Aorta (tissue), 5 donors: ENCODE data around the gene AANAT. TPM values are rescaled to one million over a fixed set of nuclear protein-coding genes. Genes with fewer than 3 reads are reported as not detected.

Source experiments
- ATAC-seq: fragments of 200-7000 bp; cut with Tn5 transposase; one replicate; pipeline ENCODE4 v1.9.1; 2022; ENCODE audit warnings: moderate library complexity; ENCODE audit not compliant: low FRiP score
- DNase-seq, 2 donors: peaks; one replicate each; pipeline ENCODE4 v3.0.0-alpha.2; 2020
- H3K27ac ChIP-seq, 2 donors: one replicate each; pipeline ENCODE4 v1.5.1; 2013; ENCODE audit warnings: low read length in 2 of 2, mild to moderate bottlenecking in 2 of 2, moderate library complexity in 2 of 2, control low read depth in 1 of 2, inconsistent platforms in 1 of 2, low read depth in 1 of 2
- H3K27me3 ChIP-seq, 2 donors: one replicate each; pipeline ENCODE4 v1.6.1; 2013; ENCODE audit warnings: control low read depth in 1 of 2, low read length in 1 of 2, mild to moderate bottlenecking in 1 of 2, moderate library complexity in 1 of 2; ENCODE audit not compliant: insufficient read depth in 2 of 2, control insufficient read depth in 1 of 2
- H3K36me3 ChIP-seq, 2 donors: one replicate each; pipeline ENCODE4 v1.6.1; 2013; ENCODE audit warnings: control low read depth in 1 of 2, low read length in 1 of 2, mild to moderate bottlenecking in 1 of 2; ENCODE audit not compliant: insufficient read depth in 2 of 2, control insufficient read depth in 1 of 2
- H3K4me1 ChIP-seq, 2 donors: one replicate each; pipeline ENCODE4 v1.6.1; 2013; ENCODE audit warnings: low read length in 2 of 2, control low read depth in 1 of 2, mild to moderate bottlenecking in 1 of 2, moderate library complexity in 1 of 2; ENCODE audit not compliant: insufficient read depth in 2 of 2, control insufficient read depth in 1 of 2
- H3K4me3 ChIP-seq, 2 donors: one replicate each; pipeline ENCODE4 v1.5.1; 2013; ENCODE audit warnings: low read length in 2 of 2, control low read depth in 1 of 2, mild to moderate bottlenecking in 1 of 2
- H3K9me3 ChIP-seq: one replicate; pipeline ENCODE4 v1.6.1; 2013; ENCODE audit warnings: mild to moderate bottlenecking, low read length; ENCODE audit not compliant: control insufficient read depth
- WGBS, 2 donors: extraction: QIAGEN DNeasy Blood & Tissue Kit; methylation state at CpG; one replicate each; pipeline ENCODE4 v1.1.7; 2013; 5-methylcytosine and 5-hydroxymethylcytosine counted together
- intact Hi-C, 2 donors: fragments of 100-400 bp; cut with DNase I; formaldehyde crosslinking; loops; one replicate each; pipeline versions ENCODE4 v1.14.2 to v1.15.0; 2022
- polyA plus RNA-seq, 2 donors: library from polyadenylated mRNA; stranded (reverse); fragments of 200-250 nt; gene quantifications; one replicate each; pipeline ENCODE4 v1.2.3, GENCODE V29; 2013
- total RNA-seq, 2 donors: library from RNA; stranded (reverse); fragmentation: NEBNext Ultra II Directional; extraction: Animal tissue kit (Norgen Biotek cat#: 25700); gene quantifications; one replicate each; pipeline ENCODE4 v1.2.1, GENCODE V29; 2021
- donor health status: healthy with polysubstance abuse.
- donor health status: Bipolar disorder and iron deficiency.
- donor health status: DM: no; HTN: no; CAD: no.
- donor health status: DM: no; HTN: no; CAD: no.
- donor health status: DM: yes; HTN: yes; CAD: no.

AANAT gene
- total and polyA plus RNA-seq, 4 donors: not detected

GRCh38 chr17:76497979-76498875 is 30.8 kb downstream of the AANAT start:
- DNase-seq (peak; percentile 92), ATAC-seq (peak; percentile 72)
- Histone ChIP-seq H3K27me3 (no peaks in the 10 kb centered on the region), H3K36me3 (no peaks in the 10 kb centered on the region), H3K4me1 (peaks cover 0 to 1% of the 10 kb centered on the region in 2 donors), H3K9me3 (no peaks in the 10 kb centered on the region), H3K4me3 (no peak overlapping the region), H3K27ac (peak overlapping the region in 1 of 2 donors; percentile 3)
- 5 to 6% methylated on average over 31 of the region's 31 CpGs for WGBS, 2 donors
- intact Hi-C loops: no loop called here

- H3K27ac ChIP-seq: peak overlapping the region in 1 of 2 donors; percentile 3
- H3K27me3 ChIP-seq: no peaks in the 10 kb centered on the region
- no peaks in the 10 kb centered on the region for H3K9me3 ChIP-seq
- DNase-seq (no peak), ATAC-seq (no peak)
- 70 to 78% methylated on average over 4 of the region's 4 CpGs for WGBS, 2 donors
- intact Hi-C loops: no loop called here
- H3K4me1 ChIP-seq: peaks cover 0 to 1% of the 10 kb centered on the region in 2 donors
- H3K4me3 ChIP-seq: no peak overlapping the region
- no peaks in the 10 kb centered on the region for H3K36me3 ChIP-seq
These were observed 31.5 kb downstream of the AANAT start for GRCh38 chr17:76498876-76499251.

- intact Hi-C loops: no loop called here
- ATAC-seq (no peak), DNase-seq (no peak)
- Histone ChIP-seq H3K27ac (no peak overlapping the region), H3K9me3 (no peaks in the 10 kb centered on the region), H3K4me1 (peaks cover 0 to 1% of the 10 kb centered on the region in 2 donors), H3K4me3 (no peak overlapping the region), H3K36me3 (no peaks in the 10 kb centered on the region), H3K27me3 (no peaks in the 10 kb centered on the region)
- 48% methylated on average over 5 of the region's 5 CpGs for WGBS, 2 donors
These were observed 31.9 kb downstream of the AANAT start for GRCh38 chr17:76499267-76499667.

- no peaks in the 10 kb centered on the region for H3K36me3 ChIP-seq
- intact Hi-C loops: loop anchor here (2.0 to 10.0 kb wide), 2 partner anchors 91 to 195 kb away; partner anchors contain the start of gene QRICH2 (in 1 of the 2)
- H3K9me3 ChIP-seq: no peaks in the 10 kb centered on the region
- ATAC-seq: no peak
- no peak overlapping the region for H3K4me3 ChIP-seq
- 75 to 82% methylated on average over 17 of the region's 17 CpGs for WGBS, 2 donors
- H3K4me1 ChIP-seq: peaks cover 0 to 1% of the 10 kb centered on the region in 2 donors
- peak overlapping the region in 1 of 2 donors; percentile 7 for H3K27ac ChIP-seq
- no peak for DNase-seq
- no peaks in the 10 kb centered on the region for H3K27me3 ChIP-seq
These were observed 32.8 kb downstream of the AANAT start for GRCh38 chr17:76500074-76500746.

GRCh38 chr17:76500747-76501017 is 33.3 kb downstream of the AANAT start:
- no peaks in the 10 kb centered on the region for H3K9me3 ChIP-seq
- WGBS, 2 donors: 27 to 34% methylated on average over 10 of the region's 10 CpGs
- H3K4me3 ChIP-seq: no peak overlapping the region
- peaks cover 0 to 1% of the 10 kb centered on the region in 2 donors for H3K4me1 ChIP-seq
- no peaks in the 10 kb centered on the region for H3K27me3 ChIP-seq
- no peak overlapping the region for H3K27ac ChIP-seq
- DNase-seq (no peak), ATAC-seq (no peak)
- intact Hi-C loops: loop anchor here (2.0 to 10.0 kb wide), 2 partner anchors 92 to 196 kb away; partner anchors contain the start of gene QRICH2 (in 1 of the 2)
- H3K36me3 ChIP-seq: no peaks in the 10 kb centered on the region

GRCh38 chr17:76501018-76501826 is 33.8 kb downstream of the AANAT start, which contains the start of gene RHBDF2:
Gene RHBDF2, minus strand, starts transcription at chr17:76501423. Its CDS starts 19,899 bp downstream, at chr17:76481524.
- intact Hi-C loops: loop anchor here (2.0 to 10.0 kb wide), 2 partner anchors 92 to 196 kb away; partner anchors contain the start of gene QRICH2 (in 1 of the 2)
- no peaks in the 10 kb centered on the region for H3K27me3 ChIP-seq
- DNase-seq: peak; percentile 94 to 96
- H3K36me3 ChIP-seq: no peaks in the 10 kb centered on the region
- peak; percentile 91 for ATAC-seq
- 2% methylated on average over 51 to 72 of the region's 72 CpGs for WGBS, 2 donors
- H3K4me3 ChIP-seq: peak within 1 kb of the TSS in 1 of 2 donors; percentile 29
- no peaks in the 10 kb centered on the region for H3K9me3 ChIP-seq
- H3K27ac ChIP-seq: peak within 1 kb of the TSS in 1 of 2 donors; percentile 7
- peaks cover 0 to 1% of the 10 kb centered on the region in 2 donors for H3K4me1 ChIP-seq

GRCh38 chr17:76501827-76502307 is 34.5 kb downstream of the AANAT start:
- WGBS, 2 donors: 81 to 83% methylated on average over 11 of the region's 11 CpGs
- Histone ChIP-seq H3K4me3 (no peak overlapping the region), H3K27ac (peak overlapping the region in 1 of 2 donors; percentile 6), H3K27me3 (no peaks in the 10 kb centered on the region), H3K4me1 (peaks cover 0 to 1% of the 10 kb centered on the region in 2 donors), H3K9me3 (no peaks in the 10 kb centered on the region), H3K36me3 (no peaks in the 10 kb centered on the region)
- intact Hi-C loops: loop anchor here (2.0 to 10.0 kb wide), 2 partner anchors 93 to 197 kb away; partner anchors contain the start of gene QRICH2 (in 1 of the 2)
- DNase-seq (no peak), ATAC-seq (no peak)
